HG02571 (cell line): ENCODE results near the gene ROR1.
A peak's percentile ranks its signal among the peaks of the same experiment; 100 is the strongest.

Experiments used
- ATAC-seq: cut with Tn5 transposase; IDR thresholded peaks from one replicate; pipeline ENCODE4 v1.9.1; 2021; ENCODE audit warnings: mild to moderate bottlenecking, moderate library complexity; ENCODE audit not compliant: unreplicated experiment

Gene ROR1

GRCh38 chr1:64124704-64125440 lies 351.1 kb downstream of the ROR1 start:
- no peak for ATAC-seq

DNA sequence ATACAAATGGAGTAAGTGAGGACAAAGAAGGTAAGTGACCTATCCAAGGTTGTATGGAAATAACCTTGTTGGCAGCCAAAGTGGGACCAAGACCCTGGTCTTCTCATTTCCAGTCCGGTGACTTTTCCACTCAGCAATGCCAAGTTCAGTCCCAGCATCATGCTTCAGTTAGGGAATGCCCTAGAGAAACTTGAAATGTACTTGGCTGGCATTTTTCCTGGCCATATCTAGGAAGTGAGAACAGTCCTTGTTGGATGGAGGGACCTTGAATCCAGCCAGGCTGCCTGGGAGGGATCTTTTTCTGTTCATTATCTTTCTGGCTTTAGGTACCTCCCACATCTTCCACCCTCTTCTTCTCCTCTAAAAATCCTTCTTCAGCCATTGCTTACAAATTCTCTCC lies 352.8 kb downstream of the ROR1 start:
- ATAC-seq, result no peak

DNA sequence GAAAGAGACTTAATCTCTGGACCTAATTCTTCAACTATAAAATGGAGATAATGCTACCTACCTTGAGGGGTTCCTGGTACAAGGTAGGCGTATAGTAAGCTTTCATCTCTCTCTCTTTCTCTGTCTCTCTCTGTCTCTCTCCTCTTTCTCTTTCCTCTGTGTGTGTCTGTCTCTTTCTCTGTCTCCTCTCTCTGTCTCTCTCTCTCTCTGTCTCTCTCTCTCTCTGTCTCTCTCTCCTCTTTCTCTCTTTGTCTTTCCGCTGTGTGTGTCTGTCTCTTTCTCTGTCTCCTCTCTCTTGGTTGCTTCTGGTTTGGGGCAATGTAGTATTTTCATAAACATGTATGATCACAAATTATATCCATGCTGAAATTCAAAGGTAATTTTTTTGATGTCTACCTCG lies 353.5 kb downstream of the ROR1 start:
- ATAC-seq, result no peak

- ATAC-seq, result no peak
Observed at GRCh38 chr1:64129701-64130100, 355.9 kb downstream of the ROR1 start.

- ATAC-seq, result no peak
Observed at GRCh38 chr1:64131155-64131554, 357.3 kb downstream of the ROR1 start.

DNA sequence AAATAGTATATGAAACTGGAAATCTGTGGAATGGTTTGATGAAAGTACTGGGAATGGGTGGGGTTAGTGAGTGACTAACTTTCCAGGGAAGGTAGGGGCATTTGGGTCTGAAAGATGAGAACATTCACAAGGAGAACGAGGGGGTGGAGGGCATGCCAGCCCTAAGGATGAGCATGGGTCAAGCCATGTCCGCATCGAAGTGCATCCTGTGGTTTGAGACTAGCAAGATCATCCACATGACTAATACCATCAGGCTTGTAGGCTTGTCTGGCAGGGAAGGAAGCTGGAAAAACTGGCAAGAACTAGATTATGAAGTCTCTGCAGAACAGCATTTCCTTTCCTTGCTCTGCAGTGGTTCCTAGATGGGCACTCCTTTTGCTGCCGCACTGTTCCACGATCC lies 359.2 kb downstream of the ROR1 start:
- no peak for ATAC-seq

DNA sequence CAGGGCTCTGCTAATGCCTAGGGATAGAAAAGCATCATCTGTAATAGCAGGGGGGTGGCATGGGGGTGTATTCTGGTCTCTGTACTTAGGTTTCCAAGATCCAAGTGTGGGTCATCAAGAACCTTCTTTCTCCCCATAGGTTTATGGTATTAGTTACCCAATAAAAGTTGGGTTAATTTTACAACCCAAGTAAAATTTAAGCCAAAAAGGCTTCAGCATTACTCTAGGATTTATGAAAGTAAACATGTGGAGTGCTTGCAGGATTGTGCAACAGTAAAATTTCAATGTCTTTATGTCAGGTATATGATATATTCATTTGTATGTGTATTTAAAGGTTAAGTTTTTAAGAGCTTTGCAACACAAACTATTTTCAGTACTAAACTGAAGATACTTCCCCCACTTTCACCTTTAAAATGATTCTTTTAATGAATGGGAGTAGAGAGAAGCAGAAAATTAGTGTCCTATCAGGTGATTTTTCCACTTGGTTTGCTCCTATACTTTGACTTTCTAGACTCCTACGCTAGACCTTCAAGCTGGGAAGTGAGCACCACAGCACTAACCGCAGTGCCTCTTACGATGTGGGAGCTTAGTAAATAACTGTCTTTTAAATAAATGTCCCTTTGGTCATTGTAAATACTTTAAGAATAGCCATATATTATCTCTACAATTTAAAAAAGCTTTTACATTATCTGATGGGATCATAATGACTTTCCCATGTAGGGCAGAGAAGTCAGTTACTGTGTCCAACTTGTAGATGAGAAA lies 361.8 kb downstream of the ROR1 start:
- ATAC-seq, result no peak

GRCh38 chr1:64136296-64136695 lies 362.5 kb downstream of the ROR1 start:
- no peak for ATAC-seq

GRCh38 chr1:64136752-64137411 lies 363.1 kb downstream of the ROR1 start:
- peak; percentile 57 for ATAC-seq

DNA sequence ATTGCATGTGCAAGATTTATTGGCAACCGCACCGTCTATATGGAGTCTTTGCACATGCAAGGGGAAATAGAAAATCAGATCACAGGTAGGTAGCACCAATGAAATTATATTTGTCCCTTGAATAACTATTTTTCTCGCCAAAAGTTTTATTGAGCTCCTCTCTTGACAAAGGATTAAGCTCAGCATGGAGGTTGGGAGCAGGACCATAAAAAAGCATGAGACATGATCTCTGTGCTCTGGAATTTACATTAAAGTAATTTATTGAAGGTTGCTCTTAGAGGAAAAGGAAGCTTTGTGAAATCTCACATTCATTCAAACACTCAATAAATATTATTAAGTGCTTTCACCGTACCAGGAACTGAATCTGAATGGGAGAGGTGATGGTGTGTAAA lies 363.6 kb downstream of the ROR1 start:
- no peak for ATAC-seq

DNA sequence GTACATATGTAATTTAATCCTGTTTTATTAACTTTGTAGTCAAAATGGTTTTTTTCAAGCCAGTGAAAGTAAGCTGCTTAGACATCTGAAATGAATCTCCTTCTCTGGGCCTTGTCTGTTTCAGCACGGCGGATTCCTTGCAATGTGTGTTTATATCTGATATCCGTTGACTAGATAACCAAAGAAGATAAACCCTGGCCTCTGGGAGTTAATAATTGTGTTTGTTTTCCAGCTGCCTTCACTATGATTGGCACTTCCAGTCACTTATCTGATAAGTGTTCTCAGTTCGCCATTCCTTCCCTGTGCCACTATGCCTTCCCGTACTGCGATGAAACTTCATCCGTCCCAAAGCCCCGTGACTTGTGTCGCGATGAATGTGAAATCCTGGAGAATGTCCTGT lies 366.1 kb downstream of the ROR1 start:
- no peak for ATAC-seq

DNA sequence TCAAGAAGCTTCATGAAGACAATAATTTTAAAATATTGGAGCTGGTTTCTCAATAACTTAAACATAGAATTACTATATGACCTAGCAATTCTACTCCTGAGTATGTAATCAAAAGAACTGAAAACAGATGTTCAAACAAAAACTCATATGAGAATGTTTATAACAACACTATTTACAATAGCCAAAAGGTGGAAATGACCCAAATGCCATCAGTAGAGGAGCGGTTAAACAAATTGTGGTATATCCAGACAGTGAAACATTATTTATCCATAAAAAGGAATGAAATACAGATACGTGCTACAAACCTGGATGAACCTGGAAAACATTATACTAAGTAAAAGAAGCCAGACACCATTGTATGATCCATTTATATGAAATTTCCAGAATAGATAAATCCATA lies 366.8 kb downstream of the ROR1 start:
- ATAC-seq, result no peak

GRCh38 chr1:64147045-64147724 lies 373.4 kb downstream of the ROR1 start:
- no peak for ATAC-seq

DNA sequence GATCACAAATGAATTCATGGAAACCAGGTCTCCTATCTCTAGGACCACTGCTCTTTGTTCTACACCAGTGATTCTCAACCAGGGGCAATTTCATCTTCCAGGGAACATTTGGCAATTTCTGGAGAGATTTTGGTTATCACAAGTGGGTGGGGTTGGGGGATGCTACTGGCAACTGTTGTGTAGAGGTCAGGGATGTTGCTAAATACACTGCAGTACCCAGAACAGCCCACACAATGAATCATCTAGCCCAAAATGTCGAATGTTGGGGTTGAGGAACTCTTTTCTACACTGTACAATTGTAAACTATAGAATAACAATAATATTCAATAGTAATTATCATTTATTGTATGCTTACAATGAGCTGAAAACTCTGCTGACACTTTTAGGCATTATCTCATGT lies 373.9 kb downstream of the ROR1 start:
- no peak for ATAC-seq

DNA sequence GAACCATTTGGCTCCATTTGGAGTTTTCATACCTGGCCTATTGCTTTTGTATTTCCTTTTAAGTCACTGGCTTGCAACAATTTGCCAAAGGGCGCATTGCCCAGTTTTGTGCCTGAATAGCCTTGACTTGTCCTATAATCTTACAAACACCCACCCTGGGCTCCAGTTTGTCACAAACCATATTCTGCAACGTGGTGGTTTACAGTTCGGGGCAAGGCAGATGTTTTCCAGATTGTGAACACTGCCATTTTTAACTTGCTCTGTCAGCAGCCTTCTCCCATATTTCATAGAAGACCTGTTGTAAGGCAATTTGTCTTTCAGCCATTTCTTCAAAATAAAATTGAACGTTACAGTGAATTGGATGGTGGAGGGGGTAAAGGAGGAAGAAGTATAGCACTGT lies 376.4 kb downstream of the ROR1 start:
- ATAC-seq, result no peak

DNA sequence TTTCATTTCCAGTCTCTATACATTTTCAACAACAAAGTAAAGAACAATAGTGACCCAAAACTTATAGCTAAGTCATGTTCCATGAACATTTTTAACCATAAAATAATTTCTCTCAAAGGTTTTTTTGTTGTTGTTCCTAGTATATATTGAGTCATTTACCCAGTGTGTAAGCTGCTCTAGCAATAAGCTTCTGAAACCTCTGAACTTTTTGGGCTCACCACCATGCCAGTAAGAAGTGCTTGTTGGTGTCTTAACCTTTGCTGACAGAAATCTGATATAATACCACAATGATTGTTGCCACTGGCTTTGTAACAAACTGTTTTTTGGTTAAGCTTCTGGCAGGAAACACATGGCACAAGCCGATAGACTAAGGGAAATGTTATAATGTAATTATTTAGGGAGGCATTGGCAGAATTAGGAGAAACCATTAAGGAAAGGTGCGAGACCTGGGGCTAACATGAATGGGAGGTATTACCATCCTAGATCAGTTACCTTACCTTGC lies 377.0 kb downstream of the ROR1 start:
- ATAC-seq, result no peak

DNA sequence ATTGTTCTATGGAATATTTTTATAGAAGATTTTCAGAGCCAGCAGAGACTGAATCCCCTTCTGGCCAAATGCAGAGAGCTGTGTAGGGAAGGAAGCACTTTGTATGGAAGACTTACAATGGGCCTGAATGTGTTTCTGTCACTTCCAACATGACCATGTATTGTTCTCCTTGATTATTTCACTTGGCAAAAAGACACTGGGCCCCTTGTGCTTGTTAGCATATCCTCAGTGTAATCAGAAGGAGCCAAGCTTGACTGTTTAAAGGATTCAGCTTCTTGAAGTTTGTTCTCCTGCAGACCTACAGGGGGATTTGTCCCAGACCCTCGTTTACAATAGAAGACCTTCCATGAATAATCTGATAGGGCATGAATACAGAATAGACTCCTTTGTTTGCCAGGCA lies 381.5 kb downstream of the ROR1 start:
- ATAC-seq, result no peak

DNA sequence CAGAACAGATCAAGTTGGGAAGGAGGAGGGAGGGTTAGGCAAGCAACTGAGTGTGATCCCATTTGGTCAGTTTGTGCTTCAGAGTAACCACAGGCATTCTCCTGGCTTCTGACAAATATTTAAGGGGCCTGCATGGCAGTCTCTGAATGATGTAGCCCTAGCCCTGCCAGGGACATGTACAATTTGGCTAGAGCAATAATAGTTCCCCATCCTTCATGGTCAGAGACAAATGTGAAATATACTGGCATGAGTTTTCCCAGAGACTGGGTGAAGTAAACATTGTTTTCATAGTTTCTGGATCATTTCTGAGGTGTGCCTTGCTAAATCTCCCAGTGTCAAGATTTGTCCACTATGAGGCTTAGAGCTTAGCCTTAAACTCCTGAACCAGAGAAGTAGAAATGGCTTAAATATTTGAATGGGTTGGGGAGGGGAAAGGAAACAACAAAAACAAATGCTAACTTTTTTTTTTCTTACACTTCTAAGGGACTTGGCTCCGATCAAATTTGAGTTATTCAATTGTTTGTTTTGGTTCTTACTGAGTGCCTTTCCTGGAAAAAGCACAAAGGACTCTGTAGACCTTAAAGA lies 387.6 kb downstream of the ROR1 start:
- ATAC-seq, result no peak

DNA sequence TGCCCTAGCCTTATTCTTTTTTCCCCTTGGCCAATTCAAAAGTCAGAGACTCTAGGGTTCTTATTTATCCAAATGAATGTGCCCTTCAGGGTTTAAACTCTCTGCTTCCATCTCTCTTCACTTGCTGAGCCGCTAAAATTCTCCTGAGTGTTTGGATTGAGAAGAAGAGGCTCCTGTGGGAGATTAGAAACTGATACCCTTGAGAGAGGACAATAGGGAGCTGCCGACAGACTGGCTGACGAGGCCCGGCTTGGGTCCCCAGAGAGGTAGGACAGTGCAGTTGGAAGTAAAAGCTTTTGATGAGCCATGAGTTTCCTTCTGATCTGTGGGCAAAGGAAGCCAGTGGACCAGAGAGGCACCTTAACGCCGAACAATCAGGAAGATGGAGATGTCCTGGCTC lies 388.3 kb downstream of the ROR1 start:
- ATAC-seq, result no peak

GRCh38 chr1:64162804-64163203 lies 389.0 kb downstream of the ROR1 start:
- ATAC-seq, result no peak

DNA sequence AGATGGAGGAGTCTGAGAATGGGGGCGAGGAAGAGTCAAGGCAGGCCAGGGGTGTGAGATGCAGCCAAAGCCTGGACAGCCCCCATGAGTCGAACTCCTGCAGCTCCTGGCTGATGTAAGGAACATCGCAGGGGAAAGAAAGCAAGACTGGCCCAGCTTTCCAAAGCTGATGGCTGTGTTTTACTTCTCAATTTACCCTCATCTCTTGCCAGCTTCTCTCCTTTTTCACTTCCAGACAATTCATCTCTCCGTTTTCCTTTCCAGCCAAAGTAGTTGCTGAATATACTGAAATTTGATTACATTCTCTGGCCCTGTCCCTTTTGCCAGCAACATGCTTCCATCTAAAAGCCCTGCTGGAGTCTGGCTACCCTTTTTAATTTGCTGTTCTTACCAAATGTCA lies 389.6 kb downstream of the ROR1 start:
- no peak for ATAC-seq
